ENCODE results near the gene WIPF1.

WIPF1 gene

DNA sequence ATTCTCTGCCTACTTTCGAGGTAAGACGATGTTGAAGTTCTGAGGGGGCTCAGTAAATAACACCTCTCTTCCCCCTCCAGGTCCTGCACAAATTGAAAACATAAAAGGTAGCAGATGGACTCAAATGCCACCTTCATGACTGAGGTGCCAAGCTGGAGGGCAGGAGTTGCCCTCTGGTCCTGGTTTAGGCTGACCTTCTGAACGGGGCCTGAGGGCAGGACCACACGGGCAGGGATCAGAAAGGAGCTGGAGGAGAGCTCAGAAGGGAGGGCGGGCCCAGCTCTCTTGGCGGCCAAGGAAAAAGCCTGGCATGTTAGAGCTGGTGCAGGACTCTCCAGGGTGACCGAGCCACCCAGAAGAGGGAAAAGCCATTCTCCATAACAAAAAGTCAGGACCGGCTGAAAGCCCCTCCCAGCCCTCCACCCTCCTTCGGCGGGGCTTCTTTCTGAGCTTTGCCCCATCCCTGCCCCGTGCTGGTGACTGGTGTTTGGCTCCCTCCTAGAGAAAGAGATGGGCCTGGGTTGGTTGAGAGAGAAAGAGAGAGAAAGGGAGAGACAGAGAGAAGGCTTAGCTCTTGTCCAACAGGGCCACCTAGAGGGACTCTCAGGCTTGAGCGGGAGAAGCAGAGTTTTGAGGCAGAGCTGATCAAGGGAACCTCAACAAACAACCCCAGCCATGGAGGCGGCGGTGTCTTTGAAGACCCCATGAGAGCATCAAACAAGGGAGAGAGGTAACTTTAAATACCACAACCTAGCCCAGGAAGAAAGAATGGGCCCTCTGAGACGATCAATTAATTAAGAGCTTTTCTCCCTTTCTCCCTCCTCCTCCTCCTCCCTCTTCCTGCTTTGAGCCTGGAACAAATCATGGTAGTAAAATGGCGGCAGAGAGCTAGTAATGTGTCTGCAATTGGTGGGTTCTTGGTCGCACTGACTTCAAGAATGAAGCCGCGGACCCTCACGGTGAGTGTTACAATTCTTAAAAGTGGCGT, 50.8 kb downstream of the WIPF1 start:
- TF ChIP-seq EZH2 (IDR thresholded peaks at IDR 0.05; ENCODE audit: borderline replicate concordance, low read depth, low read length, severe bottlenecking) (no peak), CTCF (IDR thresholded peaks at IDR 0.05; ENCODE audit: borderline replicate concordance, extremely low read depth, low read length, poor library complexity, severe bottlenecking) (peak; percentile 79)
- Histone ChIP-seq H3K36me3 (ENCODE audit: insufficient read depth, low read length) (no peaks in the 10 kb centered on the region), H3K79me2 (ENCODE audit: insufficient read depth, low read length) (no peaks in the 10 kb centered on the region), H3K4me1 (ENCODE audit: insufficient read depth, low read length) (no peaks in the 10 kb centered on the region), H3K27ac (ENCODE audit: low read length) (no peak overlapping the region), H3K4me2 (ENCODE audit: insufficient read depth, low read length) (no peak overlapping the region), H3K27me3 (ENCODE audit: insufficient read depth, low read length, poor library complexity) (no peaks in the 10 kb centered on the region), H3K4me3 (ENCODE audit: low read depth in 1 of 2, low read length in 2 of 2) (no peak overlapping the region), H2AFZ (ENCODE audit: low read depth, low read length) (no peak overlapping the region), H4K20me1 (ENCODE audit: insufficient read depth, low read length) (no peaks in the 10 kb centered on the region), H3K9me3 (ENCODE audit: insufficient read depth, low read length, severe bottlenecking) (no peaks in the 10 kb centered on the region), H3K9ac (ENCODE audit: low read depth, low read length) (no peak overlapping the region)
- ATAC-seq (ENCODE audit: insufficient read depth, low read depth), result peak; percentile 92
- peak; percentile 66 for DNase-seq

DNA sequence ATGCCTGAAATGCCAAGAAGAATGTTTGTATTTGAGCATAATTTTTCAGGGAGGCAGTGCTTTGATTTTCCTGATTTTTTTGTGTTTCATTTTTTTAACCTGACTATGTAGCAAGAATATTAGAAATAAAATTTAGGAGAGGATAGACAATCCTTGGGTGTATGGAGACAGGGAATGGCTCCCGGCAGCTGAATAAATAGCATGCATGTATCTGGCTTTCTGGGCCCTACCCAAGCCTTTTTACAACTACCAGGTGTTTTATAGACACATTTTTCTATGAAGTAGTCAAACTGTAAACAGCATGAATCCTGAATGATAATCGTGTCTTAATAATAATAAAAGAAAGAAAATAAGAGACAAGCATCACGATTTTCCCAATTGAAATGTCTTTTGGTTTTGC, 52.4 kb downstream of the WIPF1 start:
- Histone ChIP-seq H3K9ac (ENCODE audit: low read depth, low read length) (no peak overlapping the region), H3K36me3 (ENCODE audit: insufficient read depth, low read length) (no peaks in the 10 kb centered on the region), H3K79me2 (ENCODE audit: insufficient read depth, low read length) (no peaks in the 10 kb centered on the region), H3K4me1 (ENCODE audit: insufficient read depth, low read length) (no peaks in the 10 kb centered on the region), H3K4me2 (ENCODE audit: insufficient read depth, low read length) (no peak overlapping the region), H3K4me3 (ENCODE audit: low read depth in 1 of 2, low read length in 2 of 2) (no peak overlapping the region), H2AFZ (ENCODE audit: low read depth, low read length) (no peak overlapping the region), H3K27me3 (ENCODE audit: insufficient read depth, low read length, poor library complexity) (no peaks in the 10 kb centered on the region), H3K27ac (ENCODE audit: low read length) (no peak overlapping the region), H4K20me1 (ENCODE audit: insufficient read depth, low read length) (no peaks in the 10 kb centered on the region), H3K9me3 (ENCODE audit: insufficient read depth, low read length, severe bottlenecking) (no peaks in the 10 kb centered on the region)
- no peak for DNase-seq
- no peak for TF ChIP-seq EZH2 (IDR thresholded peaks at IDR 0.05; ENCODE audit: borderline replicate concordance, low read depth, low read length, severe bottlenecking)
- no peak for TF ChIP-seq CTCF (IDR thresholded peaks at IDR 0.05; ENCODE audit: borderline replicate concordance, extremely low read depth, low read length, poor library complexity, severe bottlenecking)
- ATAC-seq (ENCODE audit: insufficient read depth, low read depth), result no peak

DNA sequence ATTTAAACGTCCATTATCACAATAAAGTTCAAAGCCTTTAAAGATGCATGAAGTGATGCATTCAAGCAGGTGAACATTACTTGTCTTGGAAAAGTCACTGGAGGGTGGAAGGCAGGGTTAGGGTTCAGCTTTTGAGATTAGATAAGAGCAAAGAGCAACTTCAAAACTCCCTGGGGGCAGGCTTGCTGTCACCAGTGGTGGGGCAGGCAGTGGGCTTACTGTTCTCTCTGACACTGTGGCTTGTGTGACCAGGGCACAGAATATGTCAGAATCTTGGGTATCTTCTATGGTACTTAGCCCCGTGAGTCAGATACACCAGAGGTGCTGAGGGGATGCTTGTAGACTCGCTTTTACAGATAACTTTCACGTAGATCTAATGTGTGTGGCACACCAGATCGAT, 52.8 kb downstream of the WIPF1 start:
- TF ChIP-seq CTCF (IDR thresholded peaks at IDR 0.05; ENCODE audit: borderline replicate concordance, extremely low read depth, low read length, poor library complexity, severe bottlenecking), result no peak
- TF ChIP-seq EZH2 (IDR thresholded peaks at IDR 0.05; ENCODE audit: borderline replicate concordance, low read depth, low read length, severe bottlenecking), result no peak
- ATAC-seq (ENCODE audit: insufficient read depth, low read depth), result no peak

More for the DNA sequence above, 52.8 kb downstream of the WIPF1 start:
- H3K27me3 ChIP-seq (ENCODE audit: insufficient read depth, low read length, poor library complexity), result no peaks in the 10 kb centered on the region
- no peak overlapping the region for H3K9ac ChIP-seq (ENCODE audit: low read depth, low read length)
- no peak overlapping the region for H3K27ac ChIP-seq (ENCODE audit: low read length)
- H3K4me3 ChIP-seq (ENCODE audit: low read depth in 1 of 2, low read length in 2 of 2), result no peak overlapping the region
- no peaks in the 10 kb centered on the region for H3K4me1 ChIP-seq (ENCODE audit: insufficient read depth, low read length)
- no peaks in the 10 kb centered on the region for H4K20me1 ChIP-seq (ENCODE audit: insufficient read depth, low read length)
- H3K36me3 ChIP-seq (ENCODE audit: insufficient read depth, low read length), result no peaks in the 10 kb centered on the region
- no peak overlapping the region for H3K4me2 ChIP-seq (ENCODE audit: insufficient read depth, low read length)
- DNase-seq, result no peak
- H3K79me2 ChIP-seq (ENCODE audit: insufficient read depth, low read length), result no peaks in the 10 kb centered on the region
- no peaks in the 10 kb centered on the region for H3K9me3 ChIP-seq (ENCODE audit: insufficient read depth, low read length, severe bottlenecking)
- no peak overlapping the region for H2AFZ ChIP-seq (ENCODE audit: low read depth, low read length)
